ENCODE measurements around the gene TRIM38. TPM values are rescaled to one million over a fixed set of nuclear protein-coding genes. Genes with fewer than 3 reads are reported as not detected.

Gene TRIM38
- total RNA-seq, 1 donor from 2014 or later = 15.8 TPM

DNA sequence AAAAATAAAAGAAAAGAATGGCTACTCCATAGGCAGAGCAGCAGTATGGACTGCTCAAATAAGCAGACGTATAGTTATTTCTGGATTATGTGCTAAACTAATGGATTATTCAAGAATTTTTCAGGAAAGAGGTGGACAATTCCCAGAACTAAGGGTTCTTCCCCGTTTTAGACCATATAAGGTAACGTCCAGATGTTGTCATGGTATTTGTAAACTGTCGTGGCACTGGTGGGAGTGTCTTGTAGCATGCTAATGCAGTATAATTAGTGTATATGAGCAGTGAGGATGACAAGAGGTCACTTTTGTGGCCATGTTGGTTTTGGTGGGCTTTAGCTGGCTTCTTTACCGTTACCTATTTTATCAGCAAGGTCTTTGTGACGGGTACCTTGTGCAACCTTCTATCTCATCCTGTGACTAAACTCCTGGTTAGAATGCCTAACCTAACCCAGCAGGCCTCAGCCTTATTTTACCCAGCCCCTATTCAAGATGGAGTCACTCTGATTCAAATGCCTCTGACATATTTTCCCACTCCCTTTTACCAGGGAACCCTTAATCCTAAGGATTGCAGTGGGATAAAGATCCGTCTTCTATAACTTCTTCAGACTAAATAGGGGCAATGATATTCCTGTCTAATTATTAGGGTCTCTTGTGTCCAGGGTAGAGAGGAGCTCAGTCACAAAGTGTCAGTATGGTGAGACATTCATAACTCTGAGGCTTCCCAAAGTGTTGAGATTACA, 11.1 kb upstream of the TRIM38 start:
- H3K4me3 Mint-ChIP-seq = no peak overlapping the region
- H3K27me3 Mint-ChIP-seq (ENCODE audit: low read depth) = no peaks in the 10 kb centered on the region
- no peak for DNase-seq (ENCODE audit: low spot score in 2 of 2, unreplicated experiment in 2 of 2)

DNA sequence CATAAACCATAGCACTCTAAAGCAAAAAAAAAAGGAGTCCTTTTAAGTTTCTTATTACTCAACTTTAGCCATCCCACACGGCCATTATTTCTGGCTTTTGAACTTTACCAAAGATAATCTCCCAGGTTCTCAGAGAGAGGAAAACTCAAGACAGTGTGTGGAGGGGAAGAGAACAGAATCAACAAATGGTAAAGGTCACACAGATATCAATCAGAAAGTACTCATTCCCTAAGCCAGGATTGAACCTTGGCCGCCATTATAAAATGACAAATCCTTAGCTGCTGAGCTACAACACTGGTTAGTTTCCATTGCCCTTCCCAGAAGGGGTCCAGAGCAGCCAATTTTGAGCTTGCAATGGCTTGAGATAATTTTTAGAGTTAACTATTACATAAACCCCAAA, 10.1 kb upstream of the TRIM38 start:
- Mint-ChIP-seq H3K4me1 (peaks cover 11% of the 10 kb centered on the region), H3K36me3 (no peaks in the 10 kb centered on the region), H3K4me3 (no peak overlapping the region), H3K27ac (no peak overlapping the region), H3K27me3 (ENCODE audit: low read depth) (no peaks in the 10 kb centered on the region), H3K9me3 (peaks cover 9% of the 10 kb centered on the region)
- TF ChIP-seq, protein P1, sequence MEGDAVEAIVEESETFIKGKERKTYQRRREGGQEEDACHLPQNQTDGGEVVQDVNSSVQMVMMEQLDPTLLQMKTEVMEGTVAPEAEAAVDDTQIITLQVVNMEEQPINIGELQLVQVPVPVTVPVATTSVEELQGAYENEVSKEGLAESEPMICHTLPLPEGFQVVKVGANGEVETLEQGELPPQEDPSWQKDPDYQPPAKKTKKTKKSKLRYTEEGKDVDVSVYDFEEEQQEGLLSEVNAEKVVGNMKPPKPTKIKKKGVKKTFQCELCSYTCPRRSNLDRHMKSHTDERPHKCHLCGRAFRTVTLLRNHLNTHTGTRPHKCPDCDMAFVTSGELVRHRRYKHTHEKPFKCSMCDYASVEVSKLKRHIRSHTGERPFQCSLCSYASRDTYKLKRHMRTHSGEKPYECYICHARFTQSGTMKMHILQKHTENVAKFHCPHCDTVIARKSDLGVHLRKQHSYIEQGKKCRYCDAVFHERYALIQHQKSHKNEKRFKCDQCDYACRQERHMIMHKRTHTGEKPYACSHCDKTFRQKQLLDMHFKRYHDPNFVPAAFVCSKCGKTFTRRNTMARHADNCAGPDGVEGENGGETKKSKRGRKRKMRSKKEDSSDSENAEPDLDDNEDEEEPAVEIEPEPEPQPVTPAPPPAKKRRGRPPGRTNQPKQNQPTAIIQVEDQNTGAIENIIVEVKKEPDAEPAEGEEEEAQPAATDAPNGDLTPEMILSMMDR (IDR thresholded peaks at IDR 0.05; ENCODE audit: unreplicated experiment) = no peak
- DNase-seq (ENCODE audit: low spot score in 2 of 2, unreplicated experiment in 2 of 2) = no peak

More for the DNA sequence above, 11.1 kb upstream of the TRIM38 start:
- TF ChIP-seq, protein P1 (IDR thresholded peaks at IDR 0.05; ENCODE audit: unreplicated experiment) = no peak
- H3K4me1 Mint-ChIP-seq = peaks cover 2% of the 10 kb centered on the region
- peaks cover 9% of the 10 kb centered on the region for H3K9me3 Mint-ChIP-seq
- no peak overlapping the region for H3K27ac Mint-ChIP-seq
- no peaks in the 10 kb centered on the region for H3K36me3 Mint-ChIP-seq

DNA sequence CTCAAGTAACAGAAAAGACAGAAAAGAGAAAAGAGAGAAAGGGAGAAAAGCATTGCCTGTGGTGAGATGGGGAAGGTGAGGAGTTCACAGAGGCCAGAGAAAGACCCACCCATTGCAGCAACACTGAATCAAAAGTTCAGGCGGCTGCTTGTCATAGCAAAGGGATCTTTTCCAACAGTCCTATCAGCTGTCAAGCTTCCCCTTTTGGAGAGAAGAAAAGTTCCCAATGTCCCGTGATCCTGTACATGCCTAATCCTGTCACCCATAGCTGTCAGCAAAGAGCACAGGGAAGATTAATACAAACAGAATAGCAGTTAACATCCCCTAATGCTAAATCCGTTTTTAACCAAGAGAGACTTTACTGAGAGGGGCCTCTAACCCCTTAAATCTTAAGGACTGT, 8.9 kb upstream of the TRIM38 start:
- peaks cover 11% of the 10 kb centered on the region for H3K4me1 Mint-ChIP-seq
- no peak for DNase-seq (ENCODE audit: low spot score in 2 of 2, unreplicated experiment in 2 of 2)

DNA sequence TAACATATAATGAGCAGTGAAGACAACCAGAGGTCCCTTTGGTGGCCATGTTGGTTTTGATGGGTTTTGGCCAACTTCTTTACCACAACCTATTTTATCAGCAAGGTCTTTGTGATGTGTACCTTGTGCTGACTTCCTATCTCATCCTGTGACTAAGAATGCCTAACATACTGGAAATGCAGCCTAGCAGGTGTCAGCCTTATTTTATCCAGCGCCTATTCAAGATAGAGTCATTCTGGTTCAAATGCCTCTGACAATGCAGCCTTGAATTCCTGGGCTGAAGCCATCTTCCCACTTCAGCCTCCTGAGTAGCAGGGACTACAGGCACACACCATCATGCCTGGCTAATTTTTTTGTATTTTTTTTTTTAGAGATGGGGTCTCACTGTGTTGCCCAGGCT, 7.8 kb upstream of the TRIM38 start:
- TF ChIP-seq, protein P1 (IDR thresholded peaks at IDR 0.05; ENCODE audit: unreplicated experiment) = no peak
- H3K4me3 Mint-ChIP-seq = no peak overlapping the region
- H3K36me3 Mint-ChIP-seq = no peaks in the 10 kb centered on the region
- H3K27me3 Mint-ChIP-seq (ENCODE audit: low read depth) = no peaks in the 10 kb centered on the region
- H3K9me3 Mint-ChIP-seq = peaks cover 21% of the 10 kb centered on the region
- DNase-seq (ENCODE audit: low spot score in 2 of 2, unreplicated experiment in 2 of 2) = no peak
- H3K27ac Mint-ChIP-seq = no peak overlapping the region
- H3K4me1 Mint-ChIP-seq = peaks cover 11% of the 10 kb centered on the region

More for the DNA sequence above, 8.9 kb upstream of the TRIM38 start:
- no peaks in the 10 kb centered on the region for H3K27me3 Mint-ChIP-seq (ENCODE audit: low read depth)
- TF ChIP-seq, protein P1 (IDR thresholded peaks at IDR 0.05; ENCODE audit: unreplicated experiment) = no peak
- no peak overlapping the region for H3K4me3 Mint-ChIP-seq
- peaks cover 16% of the 10 kb centered on the region for H3K9me3 Mint-ChIP-seq
- H3K36me3 Mint-ChIP-seq = no peaks in the 10 kb centered on the region
- no peak overlapping the region for H3K27ac Mint-ChIP-seq

DNA sequence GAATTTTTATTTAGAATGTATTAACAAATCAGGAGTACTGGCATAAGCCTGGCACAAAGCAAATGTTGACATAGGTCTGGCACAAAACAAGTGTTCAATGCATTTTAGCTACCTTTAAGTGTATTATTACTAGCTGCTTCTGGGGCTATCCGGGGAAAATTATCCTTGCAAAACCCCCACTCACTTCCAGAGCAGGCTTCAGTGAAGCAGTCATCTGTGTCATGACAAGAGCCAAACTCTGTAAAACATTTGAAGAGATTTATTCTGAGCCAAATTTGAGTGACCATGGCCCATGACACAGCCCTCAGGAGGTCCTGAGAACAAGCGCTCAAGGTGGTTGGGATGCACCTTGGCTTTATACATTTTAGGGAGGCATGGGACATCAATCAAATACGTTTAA, 6.4 kb upstream of the TRIM38 start:
- Mint-ChIP-seq H3K36me3 (peaks cover 1% of the 10 kb centered on the region), H3K27me3 (ENCODE audit: low read depth) (no peaks in the 10 kb centered on the region), H3K4me1 (peaks cover 11% of the 10 kb centered on the region), H3K27ac (no peak overlapping the region), H3K4me3 (no peak overlapping the region), H3K9me3 (peaks cover 27% of the 10 kb centered on the region)
- DNase-seq (ENCODE audit: low spot score in 2 of 2, unreplicated experiment in 2 of 2) = no peak
- TF ChIP-seq, protein P1 (IDR thresholded peaks at IDR 0.05; ENCODE audit: unreplicated experiment) = no peak
